Ectodermal cell (in vitro differentiated cells): ENCODE results near the gene VDR.
"Not testable (repeated sequence)": the region's sequence is repeated elsewhere in the genome, so short reads cannot be mapped to it uniquely, and the experiment has no call there.

ENCODE experiments used
- H3K27ac ChIP-seq: 2 replicates; pipeline ENCODE4 v1.7.0; 2013; ENCODE audit warnings: mild to moderate bottlenecking, low read depth, low read length; ENCODE audit not compliant: insufficient read depth, poor library complexity, severe bottlenecking
- H3K27me3 ChIP-seq: 2 replicates; pipeline ENCODE4 v1.7.0; 2013; ENCODE audit warnings: mild to moderate bottlenecking, low read length; ENCODE audit not compliant: insufficient read depth, control insufficient read depth, poor library complexity, severe bottlenecking
- H3K36me3 ChIP-seq: one replicate; pipeline ENCODE4 v1.7.0; 2013; ENCODE audit warnings: low read length; ENCODE audit not compliant: control insufficient read depth, insufficient read depth
- H3K4me1 ChIP-seq: one replicate; pipeline ENCODE4 v1.7.0; 2013; ENCODE audit warnings: low read length; ENCODE audit not compliant: control insufficient read depth, insufficient read depth
- H3K4me3 ChIP-seq: 2 replicates; pipeline ENCODE4 v1.7.0; 2013; ENCODE audit warnings: low read depth, low read length, control low read depth; ENCODE audit not compliant: insufficient read depth
- H3K9me3 ChIP-seq: 2 replicates; pipeline ENCODE4 v1.7.0; 2013; ENCODE audit warnings: mild to moderate bottlenecking, low read length, moderate library complexity; ENCODE audit not compliant: control insufficient read depth
- WGBS, 2 experiments: methylation state at CpG; one replicate each; pipeline ENCODE4 v1.1.7; 2013; ENCODE audit warnings: missing lambda C conversion rate in 2 of 2; 5-methylcytosine and 5-hydroxymethylcytosine counted together

VDR gene

DNA sequence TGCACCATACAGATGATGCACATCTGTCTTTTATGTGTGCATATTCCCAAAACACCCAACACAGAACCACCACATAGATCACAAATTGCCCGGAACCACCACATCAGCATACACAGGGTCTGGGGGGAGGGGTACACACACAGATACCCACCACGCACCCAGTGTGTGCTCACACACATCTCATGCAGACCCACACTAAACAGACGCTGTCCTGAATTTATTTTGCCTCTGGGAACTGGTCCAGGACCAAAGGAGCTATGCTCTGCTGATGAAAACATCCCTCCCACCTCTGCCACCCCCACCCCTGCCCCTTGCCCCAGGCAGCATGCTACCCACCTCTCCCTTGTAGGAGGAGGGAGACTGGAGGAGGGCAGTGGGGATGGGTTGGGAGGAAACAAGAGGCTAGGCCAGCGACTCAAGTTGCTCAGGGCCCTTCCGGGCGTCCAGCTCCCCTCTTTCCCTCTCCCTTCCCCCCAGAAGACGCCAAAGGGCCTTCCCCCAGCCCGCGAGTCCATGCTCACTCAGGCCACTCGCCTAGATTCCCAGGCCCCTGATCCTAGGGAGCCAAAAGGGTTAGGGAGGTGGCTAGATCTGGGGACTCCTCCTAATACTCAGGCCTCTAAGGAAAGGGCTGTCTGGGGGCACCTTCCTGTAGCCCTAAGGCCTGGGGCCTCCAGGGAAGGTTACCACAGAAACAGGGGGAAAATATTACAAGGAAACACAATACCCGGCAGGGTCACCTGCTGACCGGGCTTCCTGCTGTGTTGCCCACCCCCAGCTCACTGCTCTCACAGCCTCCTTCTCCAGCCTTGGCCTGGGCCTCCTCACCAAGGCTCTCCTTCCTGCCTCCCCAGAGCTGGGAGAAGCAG lies 88.2 kb downstream of the VDR start:
- 50 to 55% methylated on average over 12 of the region's 12 CpGs for WGBS, 2 experiments
- Histone ChIP-seq H3K36me3 (no peaks in the 10 kb centered on the region), H3K9me3 (no peaks in the 10 kb centered on the region), H3K4me1 (peaks cover 57% of the 10 kb centered on the region), H3K27ac (no peak overlapping the region), H3K4me3 (no peak overlapping the region), H3K27me3 (peaks cover 6% of the 10 kb centered on the region)

DNA sequence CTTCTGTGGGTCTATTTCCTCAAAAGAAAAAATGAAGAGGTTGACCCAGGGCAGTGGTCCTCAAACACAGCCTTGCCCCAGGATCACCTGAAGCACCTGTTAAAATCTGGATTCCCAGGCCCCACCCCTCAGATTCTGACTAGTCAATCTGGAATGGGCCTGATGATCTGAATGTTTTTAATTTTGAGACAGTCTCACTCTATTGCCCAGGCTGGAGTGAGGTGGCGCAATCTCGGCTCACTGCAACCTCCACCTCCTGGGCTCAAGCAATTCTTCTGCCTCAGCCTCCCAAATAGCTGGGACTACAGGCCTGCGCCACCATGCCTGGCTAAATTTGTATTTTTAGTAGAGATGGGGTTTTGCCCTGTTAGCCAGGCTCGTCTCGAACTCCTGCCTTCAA lies 89.3 kb downstream of the VDR start:
- 92 to 97% methylated on average over 5 of the region's 5 CpGs for WGBS, 2 experiments
- not testable (repeated sequence) for H3K9me3 ChIP-seq, H3K27ac ChIP-seq, H3K4me3 ChIP-seq, H3K27me3 ChIP-seq, H3K36me3 ChIP-seq
- peaks cover 61% of the 10 kb centered on the region for H3K4me1 ChIP-seq

GRCh38 chr12:47814539-47815170 lies 90.1 kb downstream of the VDR start:
- H3K36me3 ChIP-seq, result no peaks in the 10 kb centered on the region
- H3K4me3 ChIP-seq, result no peak overlapping the region
- H3K9me3 ChIP-seq, result no peaks in the 10 kb centered on the region
- 93 to 97% methylated on average over 3 of the region's 3 CpGs for WGBS, 2 experiments
- no peak overlapping the region for H3K27ac ChIP-seq
- peaks cover 63% of the 10 kb centered on the region for H3K4me1 ChIP-seq
- no peaks in the 10 kb centered on the region for H3K27me3 ChIP-seq

GRCh38 chr12:47813511-47814196 lies 91.1 kb downstream of the VDR start:
- H3K27ac ChIP-seq, result peak overlapping the region; percentile 77
- no peaks in the 10 kb centered on the region for H3K36me3 ChIP-seq
- peaks cover 63% of the 10 kb centered on the region for H3K4me1 ChIP-seq
- 56% methylated on average over 9 of the region's 9 CpGs for WGBS, 2 experiments
- no peaks in the 10 kb centered on the region for H3K9me3 ChIP-seq
- H3K4me3 ChIP-seq, result no peak overlapping the region
- H3K27me3 ChIP-seq, result no peaks in the 10 kb centered on the region

- Histone ChIP-seq H3K4me3 (peak overlapping the region; percentile 11), H3K36me3 (no peaks in the 10 kb centered on the region), H3K9me3 (no peaks in the 10 kb centered on the region), H3K27me3 (no peaks in the 10 kb centered on the region), H3K4me1 (peaks cover 65% of the 10 kb centered on the region), H3K27ac (peak overlapping the region; percentile 77)
- 2% methylated on average over 35 to 37 of the region's 37 CpGs for WGBS, 2 experiments
Measured at GRCh38 chr12:47812797-47813510, 91.8 kb downstream of the VDR start.

GRCh38 chr12:47811581-47812484 lies 93.0 kb downstream of the VDR start:
- Histone ChIP-seq H3K4me1 (peaks cover 59% of the 10 kb centered on the region), H3K27ac (peak overlapping the region; percentile 77), H3K4me3 (no peak overlapping the region), H3K9me3 (no peaks in the 10 kb centered on the region), H3K36me3 (no peaks in the 10 kb centered on the region), H3K27me3 (no peaks in the 10 kb centered on the region)
- 90 to 92% methylated on average over 13 to 14 of the region's 14 CpGs for WGBS, 2 experiments

DNA sequence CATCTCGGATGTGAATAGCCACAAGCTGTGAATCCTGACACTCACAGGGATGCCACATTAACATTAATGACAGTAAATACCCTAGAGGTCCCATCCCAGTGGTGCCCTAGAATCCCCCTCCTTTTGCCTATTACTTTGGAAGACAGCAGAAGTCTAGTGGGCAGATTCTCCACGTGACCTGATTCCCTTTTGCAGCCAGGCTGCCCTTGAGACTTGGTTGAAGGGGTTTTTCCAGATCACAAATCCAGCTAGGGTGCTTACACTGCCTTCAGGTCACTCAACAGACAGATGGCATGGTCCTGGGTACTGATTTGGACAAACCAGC lies 93.8 kb downstream of the VDR start:
- Histone ChIP-seq H3K4me3 (no peak overlapping the region), H3K36me3 (no peaks in the 10 kb centered on the region), H3K27ac (no peak overlapping the region), H3K27me3 (no peaks in the 10 kb centered on the region), H3K9me3 (no peaks in the 10 kb centered on the region), H3K4me1 (peaks cover 52% of the 10 kb centered on the region)
- 17 to 18% methylated on average over 2 of the region's 2 CpGs for WGBS, 2 experiments

GRCh38 chr12:47809518-47809917 lies 95.3 kb downstream of the VDR start:
- H3K36me3 ChIP-seq, H3K27me3 ChIP-seq, H3K9me3 ChIP-seq, H3K27ac ChIP-seq, H3K4me3 ChIP-seq: not testable (repeated sequence)
- peaks cover 52% of the 10 kb centered on the region for H3K4me1 ChIP-seq
- WGBS, 2 experiments, result 93 to 94% methylated on average over 8 to 9 of the region's 9 CpGs

DNA sequence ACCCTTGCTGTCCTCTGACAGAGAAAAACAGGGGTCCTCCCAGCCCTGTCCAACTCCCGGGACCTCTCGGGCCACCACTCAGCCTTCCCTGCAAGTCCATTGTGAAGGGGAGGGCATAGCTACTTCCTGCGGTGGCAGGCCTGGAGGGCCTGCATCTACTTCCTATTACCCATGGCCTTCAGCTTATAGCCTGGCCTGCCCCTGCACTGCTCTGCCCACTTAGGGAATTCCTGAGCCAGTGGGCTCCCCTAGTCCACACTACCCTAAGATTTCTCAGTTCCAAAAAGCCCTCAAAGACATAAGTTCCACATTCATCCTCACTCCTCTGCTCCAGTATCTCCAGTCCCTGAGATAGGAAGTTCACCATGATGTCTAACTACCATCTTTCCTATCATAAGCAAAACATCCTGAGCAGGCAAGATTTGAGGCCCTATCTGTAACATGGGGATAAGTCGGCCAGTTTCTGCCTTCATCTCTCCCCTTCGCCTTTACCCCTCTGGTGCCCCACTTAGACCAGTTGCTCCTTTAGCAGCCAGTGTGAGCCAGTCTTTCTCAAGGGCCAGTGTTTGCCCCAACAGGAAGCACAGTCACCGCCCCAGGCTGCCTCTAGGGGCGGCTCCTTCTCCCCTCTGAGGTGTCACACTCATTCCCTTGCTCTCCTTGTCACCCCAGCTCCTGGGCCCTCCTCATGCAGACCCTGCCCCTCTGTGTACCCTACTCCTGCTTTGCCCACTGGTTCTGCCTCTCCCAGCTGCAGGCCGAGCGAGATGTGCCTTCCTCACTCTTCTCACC lies 96.0 kb downstream of the VDR start:
- WGBS, 2 experiments, result 87% methylated on average over 9 of the region's 9 CpGs
- Histone ChIP-seq H3K36me3 (no peaks in the 10 kb centered on the region), H3K27me3 (no peaks in the 10 kb centered on the region), H3K4me1 (peaks cover 49% of the 10 kb centered on the region), H3K27ac (no peak overlapping the region), H3K4me3 (no peak overlapping the region), H3K9me3 (no peaks in the 10 kb centered on the region)
